HFF-Myc (cell line): ENCODE measurements around the gene CCL17.
"Not testable (repeated sequence)": the region's sequence is repeated elsewhere in the genome, so short reads cannot be mapped to it uniquely, and the experiment has no call there.

ENCODE experiments used
- DNase-seq: peaks from one replicate; pipeline ENCODE4 v3.0.0-alpha.2; 2011; ENCODE audit warnings: low read depth; ENCODE audit errors: extremely low read depth
- H3K4me3 ChIP-seq: replicated peaks from 2 replicates; pipeline ENCODE4 v1.5.1; 2011; ENCODE audit warnings: low read depth, mild to moderate bottlenecking, control low read depth, low read length
- TF ChIP-seq, protein P1 (sequence below): IDR thresholded peaks from 2 replicates; pipeline ENCODE4 v1.5.1; 2012; ENCODE audit warnings: mild to moderate bottlenecking, low read depth, low read length, control low read depth; ENCODE audit errors: missing control alignments

CCL17 gene

GRCh38 chr16:57430955-57431354 lies 26.4 kb downstream of the CCL17 start:
- TF ChIP-seq, protein P1, sequence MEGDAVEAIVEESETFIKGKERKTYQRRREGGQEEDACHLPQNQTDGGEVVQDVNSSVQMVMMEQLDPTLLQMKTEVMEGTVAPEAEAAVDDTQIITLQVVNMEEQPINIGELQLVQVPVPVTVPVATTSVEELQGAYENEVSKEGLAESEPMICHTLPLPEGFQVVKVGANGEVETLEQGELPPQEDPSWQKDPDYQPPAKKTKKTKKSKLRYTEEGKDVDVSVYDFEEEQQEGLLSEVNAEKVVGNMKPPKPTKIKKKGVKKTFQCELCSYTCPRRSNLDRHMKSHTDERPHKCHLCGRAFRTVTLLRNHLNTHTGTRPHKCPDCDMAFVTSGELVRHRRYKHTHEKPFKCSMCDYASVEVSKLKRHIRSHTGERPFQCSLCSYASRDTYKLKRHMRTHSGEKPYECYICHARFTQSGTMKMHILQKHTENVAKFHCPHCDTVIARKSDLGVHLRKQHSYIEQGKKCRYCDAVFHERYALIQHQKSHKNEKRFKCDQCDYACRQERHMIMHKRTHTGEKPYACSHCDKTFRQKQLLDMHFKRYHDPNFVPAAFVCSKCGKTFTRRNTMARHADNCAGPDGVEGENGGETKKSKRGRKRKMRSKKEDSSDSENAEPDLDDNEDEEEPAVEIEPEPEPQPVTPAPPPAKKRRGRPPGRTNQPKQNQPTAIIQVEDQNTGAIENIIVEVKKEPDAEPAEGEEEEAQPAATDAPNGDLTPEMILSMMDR: no peak
- DNase-seq: no peak

DNA sequence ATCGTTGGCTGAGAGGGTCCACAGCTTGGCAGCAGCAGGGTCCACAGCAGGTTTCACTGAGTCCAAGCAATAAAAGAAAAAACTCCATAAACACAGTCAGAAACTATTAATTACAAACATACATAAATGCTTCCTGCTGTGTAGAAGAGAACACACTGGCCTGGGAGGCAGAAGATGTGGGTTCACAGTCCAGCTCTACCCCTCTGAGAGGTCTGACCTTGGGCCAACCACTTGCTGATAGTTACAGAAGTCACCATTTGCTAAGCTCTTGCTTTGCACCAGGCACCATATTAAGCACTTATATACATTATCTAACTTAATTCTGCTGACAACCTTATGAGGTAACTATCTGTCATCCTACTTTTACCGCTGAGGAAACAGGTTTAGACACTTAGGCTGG lies 27.9 kb downstream of the CCL17 start:
- TF ChIP-seq, protein P1: no peak
- H3K4me3 ChIP-seq: no peak overlapping the region
- no peak for DNase-seq

More at GRCh38 chr16:57430955-57431354, 26.4 kb downstream of the CCL17 start:
- no peak overlapping the region for H3K4me3 ChIP-seq

GRCh38 chr16:57432989-57433388 lies 28.4 kb downstream of the CCL17 start:
- no peak overlapping the region for H3K4me3 ChIP-seq
- TF ChIP-seq, protein P1: no peak
- no peak for DNase-seq

GRCh38 chr16:57434003-57434402 lies 29.4 kb downstream of the CCL17 start:
- TF ChIP-seq, protein P1: no peak
- H3K4me3 ChIP-seq: no peak overlapping the region
- DNase-seq: no peak

DNA sequence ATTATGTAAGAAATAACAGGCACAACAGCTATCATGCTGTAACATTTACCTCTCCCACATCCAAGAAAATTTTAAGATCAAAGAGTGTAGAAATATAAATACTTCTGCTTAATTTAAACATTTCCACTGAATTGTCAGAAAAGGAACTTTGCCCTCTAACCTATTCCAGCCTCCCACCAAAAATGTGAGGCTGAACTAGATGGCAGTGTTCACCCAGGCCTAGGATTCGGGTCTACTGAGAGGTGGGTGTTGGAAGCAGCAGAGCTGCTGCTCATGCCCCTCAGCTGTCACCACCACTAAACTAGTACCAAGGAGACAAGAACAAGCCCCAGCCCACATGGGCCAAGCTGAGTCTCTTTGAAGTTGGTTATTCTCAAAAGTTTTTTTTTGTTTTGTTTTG lies 31.3 kb downstream of the CCL17 start:
- no peak for DNase-seq
- TF ChIP-seq, protein P1: no peak

GRCh38 chr16:57439947-57440346 lies 35.4 kb downstream of the CCL17 start:
- not testable (repeated sequence) for H3K4me3 ChIP-seq, DNase-seq

More for the DNA sequence above, 31.3 kb downstream of the CCL17 start:
- H3K4me3 ChIP-seq: no peak overlapping the region

DNA sequence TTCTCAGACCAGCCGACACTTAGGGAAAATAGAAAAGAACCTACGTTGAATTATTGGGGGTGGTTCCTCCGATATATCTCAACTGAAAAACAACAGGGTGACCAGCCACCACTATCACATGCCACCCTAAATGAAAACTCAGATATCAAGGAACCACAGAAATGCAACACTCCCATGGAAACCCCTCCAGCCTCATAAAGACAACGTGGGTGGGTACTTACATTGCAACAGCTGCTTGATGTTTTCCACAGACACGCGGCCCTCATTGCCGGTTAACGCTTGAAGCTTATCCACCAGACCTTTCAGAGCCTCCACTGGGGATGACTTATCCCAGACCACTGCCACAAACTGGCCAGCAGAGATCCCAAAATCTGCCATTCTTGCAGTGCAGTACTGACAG lies 36.0 kb downstream of the CCL17 start:
- not testable (repeated sequence) for DNase-seq, H3K4me3 ChIP-seq

DNA sequence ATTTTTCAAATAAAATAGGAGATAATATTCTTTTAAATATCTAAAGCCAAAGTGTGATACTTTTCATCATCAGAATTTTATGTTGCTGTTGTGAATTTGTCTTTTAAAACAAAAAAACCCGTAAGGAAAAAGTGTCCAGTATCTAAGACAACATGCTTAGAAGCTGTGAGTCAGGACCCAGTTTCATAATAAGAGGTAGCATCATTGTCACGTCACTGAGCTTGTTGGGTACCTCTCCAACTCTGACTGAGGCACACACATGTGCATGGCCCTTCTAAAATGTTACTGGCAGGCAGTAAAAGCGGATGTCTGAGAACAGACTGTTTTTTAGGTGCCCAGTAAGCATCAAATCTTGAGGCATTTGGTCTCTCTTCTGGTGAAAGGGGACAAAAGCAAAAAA lies 40.1 kb downstream of the CCL17 start:
- TF ChIP-seq, protein P1: no peak
- no peak overlapping the region for H3K4me3 ChIP-seq
- no peak for DNase-seq
